ENCODE data around the gene FGF12.

FGF12 gene

DNA sequence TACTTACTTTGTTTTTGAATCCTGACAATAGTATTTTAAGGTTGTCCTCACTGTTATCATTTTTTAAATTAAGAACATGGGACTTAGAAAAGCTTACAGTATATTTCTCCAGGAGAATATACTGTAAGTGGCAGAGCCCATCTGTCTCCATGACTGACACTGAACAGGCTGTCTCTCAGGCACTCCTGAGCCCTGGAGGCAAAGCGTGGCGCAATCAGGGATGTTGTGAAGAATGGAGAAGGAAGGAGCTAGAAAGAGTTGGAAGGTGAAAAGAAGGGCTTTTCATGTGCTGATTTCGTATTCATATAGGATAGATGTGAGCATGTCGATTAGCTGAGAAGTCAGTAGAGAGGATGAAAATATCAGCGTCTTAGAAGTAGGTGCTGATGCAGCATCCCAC lies 41.5 kb downstream of the FGF12 start:
- Histone ChIP-seq H3K4me3 (no peak overlapping the region), H3K27ac (no peak overlapping the region)
- no peak for DNase-seq (ENCODE audit: low spot score)
- TF ChIP-seq, protein P1, sequence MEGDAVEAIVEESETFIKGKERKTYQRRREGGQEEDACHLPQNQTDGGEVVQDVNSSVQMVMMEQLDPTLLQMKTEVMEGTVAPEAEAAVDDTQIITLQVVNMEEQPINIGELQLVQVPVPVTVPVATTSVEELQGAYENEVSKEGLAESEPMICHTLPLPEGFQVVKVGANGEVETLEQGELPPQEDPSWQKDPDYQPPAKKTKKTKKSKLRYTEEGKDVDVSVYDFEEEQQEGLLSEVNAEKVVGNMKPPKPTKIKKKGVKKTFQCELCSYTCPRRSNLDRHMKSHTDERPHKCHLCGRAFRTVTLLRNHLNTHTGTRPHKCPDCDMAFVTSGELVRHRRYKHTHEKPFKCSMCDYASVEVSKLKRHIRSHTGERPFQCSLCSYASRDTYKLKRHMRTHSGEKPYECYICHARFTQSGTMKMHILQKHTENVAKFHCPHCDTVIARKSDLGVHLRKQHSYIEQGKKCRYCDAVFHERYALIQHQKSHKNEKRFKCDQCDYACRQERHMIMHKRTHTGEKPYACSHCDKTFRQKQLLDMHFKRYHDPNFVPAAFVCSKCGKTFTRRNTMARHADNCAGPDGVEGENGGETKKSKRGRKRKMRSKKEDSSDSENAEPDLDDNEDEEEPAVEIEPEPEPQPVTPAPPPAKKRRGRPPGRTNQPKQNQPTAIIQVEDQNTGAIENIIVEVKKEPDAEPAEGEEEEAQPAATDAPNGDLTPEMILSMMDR (IDR thresholded peaks at IDR 0.05): no peak

- TF ChIP-seq, protein P1 (IDR thresholded peaks at IDR 0.05): no peak
- H3K27ac ChIP-seq: no peak overlapping the region
- no peak overlapping the region for H3K4me3 ChIP-seq
- no peak for DNase-seq (ENCODE audit: low spot score)
Observed at GRCh38 chr3:192684151-192684550, 43.2 kb downstream of the FGF12 start.

GRCh38 chr3:192675958-192676649 lies 51.2 kb downstream of the FGF12 start:
- H3K27ac ChIP-seq: no peak overlapping the region
- no peak overlapping the region for H3K4me3 ChIP-seq
- TF ChIP-seq, protein P1 (IDR thresholded peaks at IDR 0.05): no peak
- DNase-seq (ENCODE audit: low spot score): no peak

- Histone ChIP-seq H3K4me3 (no peak overlapping the region), H3K27ac (no peak overlapping the region)
- TF ChIP-seq, protein P1 (IDR thresholded peaks at IDR 0.05): no peak
- DNase-seq (ENCODE audit: low spot score): no peak
Observed at GRCh38 chr3:192655628-192656027, 71.7 kb downstream of the FGF12 start.

- Histone ChIP-seq H3K27ac (no peak overlapping the region), H3K4me3 (no peak overlapping the region)
- TF ChIP-seq, protein P1 (IDR thresholded peaks at IDR 0.05): no peak
- no peak for DNase-seq (ENCODE audit: low spot score)
Observed at GRCh38 chr3:192655040-192655439, 72.3 kb downstream of the FGF12 start.

DNA sequence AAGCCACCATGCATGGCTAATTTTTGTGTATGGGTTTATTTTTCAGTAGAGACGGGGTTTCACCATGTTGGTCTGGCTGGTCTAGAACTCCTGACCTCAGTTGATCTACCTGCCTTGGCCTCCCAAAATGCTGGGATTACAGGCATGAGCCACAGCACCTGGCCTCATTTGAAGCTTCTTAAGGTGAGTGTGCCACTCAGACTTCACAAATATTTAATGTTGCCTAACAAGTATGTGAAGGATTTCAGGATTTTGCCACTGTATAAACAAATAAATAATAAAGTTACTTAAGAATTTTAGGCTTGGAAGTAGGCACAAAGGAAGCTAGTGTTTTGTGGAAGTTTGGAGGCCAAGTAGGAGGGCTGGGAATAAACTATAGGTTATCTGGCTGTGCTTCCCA lies 73.5 kb downstream of the FGF12 start:
- Histone ChIP-seq H3K27ac (no peak overlapping the region), H3K4me3 (no peak overlapping the region)
- TF ChIP-seq, protein P1 (IDR thresholded peaks at IDR 0.05): no peak
- DNase-seq (ENCODE audit: low spot score): no peak

GRCh38 chr3:192652727-192653126 lies 74.6 kb downstream of the FGF12 start:
- Histone ChIP-seq H3K4me3 (no peak overlapping the region), H3K27ac (no peak overlapping the region)
- no peak for DNase-seq (ENCODE audit: low spot score)
- TF ChIP-seq, protein P1 (IDR thresholded peaks at IDR 0.05): no peak
